ENCODE results near the gene BRCA2.
"Not testable (repeated sequence)": the region's sequence is repeated elsewhere in the genome, so short reads cannot be mapped to it uniquely, and the experiment has no call there.

Gene BRCA2

GRCh38 chr13:32314271-32315237 lies 754 bp upstream of the BRCA2 start:
- DNase-seq, result no peak

GRCh38 chr13:32316028-32316339 lies 676 bp downstream of the BRCA2 start:
- DNase-seq, result no peak

- DNase-seq, result no peak
Observed at GRCh38 chr13:32316501-32316900, 1.2 kb downstream of the BRCA2 start.

DNA sequence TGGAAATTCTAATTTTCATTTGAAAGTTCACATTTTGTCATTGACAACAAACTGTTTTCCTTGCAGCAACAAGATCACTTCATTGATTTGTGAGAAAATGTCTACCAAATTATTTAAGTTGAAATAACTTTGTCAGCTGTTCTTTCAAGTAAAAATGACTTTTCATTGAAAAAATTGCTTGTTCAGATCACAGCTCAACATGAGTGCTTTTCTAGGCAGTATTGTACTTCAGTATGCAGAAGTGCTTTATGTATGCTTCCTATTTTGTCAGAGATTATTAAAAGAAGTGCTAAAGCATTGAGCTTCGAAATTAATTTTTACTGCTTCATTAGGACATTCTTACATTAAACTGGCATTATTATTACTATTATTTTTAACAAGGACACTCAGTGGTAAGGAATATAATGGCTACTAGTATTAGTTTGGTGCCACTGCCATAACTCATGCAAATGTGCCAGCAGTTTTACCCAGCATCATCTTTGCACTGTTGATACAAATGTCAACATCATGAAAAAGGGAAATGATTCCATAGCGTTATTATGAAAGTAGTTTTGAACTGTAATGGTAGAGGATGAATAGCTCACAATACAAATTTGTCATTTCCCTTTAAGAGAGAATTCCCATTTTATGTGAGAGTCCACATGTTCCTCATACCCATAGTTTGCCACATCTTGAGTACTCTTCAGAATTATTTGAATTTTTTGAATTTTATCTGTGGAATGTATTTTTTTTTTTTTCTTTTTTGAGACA lies 2.6 kb downstream of the BRCA2 start:
- DNase-seq, result no peak

DNA sequence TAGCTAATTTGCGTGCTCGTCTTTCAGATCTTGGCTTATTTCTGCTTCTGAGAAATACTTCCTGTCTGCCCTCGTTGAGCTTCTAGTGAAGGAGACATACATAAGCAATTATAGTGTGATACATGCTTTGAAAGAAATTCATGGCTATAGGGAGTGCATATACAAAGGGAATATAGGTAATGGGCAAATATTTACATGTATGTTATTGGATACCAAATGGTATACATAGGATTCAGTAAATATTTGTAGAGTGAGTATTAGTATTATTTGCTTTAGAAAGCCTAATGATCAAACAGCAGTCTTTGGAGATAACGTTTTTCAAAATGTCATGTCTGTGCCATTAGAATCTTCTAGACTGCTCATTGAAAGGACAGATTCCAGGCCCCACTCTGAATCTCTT lies 5.2 kb downstream of the BRCA2 start:
- no peak for DNase-seq

- no peak for DNase-seq
Observed at GRCh38 chr13:32323912-32324311, 8.6 kb downstream of the BRCA2 start.

DNA sequence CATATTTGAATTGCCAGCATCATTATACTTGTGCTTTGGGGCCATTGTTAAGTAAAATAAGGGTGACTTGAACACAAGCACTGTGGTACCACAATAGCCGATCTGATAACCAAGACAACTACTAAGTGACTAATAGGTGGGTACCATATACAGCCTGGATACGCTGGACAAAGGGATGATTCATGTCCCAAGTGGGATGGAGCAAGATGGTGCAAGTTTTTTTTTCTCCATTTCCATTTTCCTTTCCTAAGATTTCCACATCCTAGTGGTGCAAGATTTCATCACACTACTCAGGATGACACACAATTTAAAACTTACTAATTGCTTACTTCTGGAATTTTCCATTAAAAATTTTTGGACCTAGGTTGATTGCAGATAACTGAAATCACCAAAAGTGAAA lies 15.1 kb downstream of the BRCA2 start:
- DNase-seq, result no peak

GRCh38 chr13:32334671-32335070 lies 19.4 kb downstream of the BRCA2 start:
- no peak for DNase-seq

DNA sequence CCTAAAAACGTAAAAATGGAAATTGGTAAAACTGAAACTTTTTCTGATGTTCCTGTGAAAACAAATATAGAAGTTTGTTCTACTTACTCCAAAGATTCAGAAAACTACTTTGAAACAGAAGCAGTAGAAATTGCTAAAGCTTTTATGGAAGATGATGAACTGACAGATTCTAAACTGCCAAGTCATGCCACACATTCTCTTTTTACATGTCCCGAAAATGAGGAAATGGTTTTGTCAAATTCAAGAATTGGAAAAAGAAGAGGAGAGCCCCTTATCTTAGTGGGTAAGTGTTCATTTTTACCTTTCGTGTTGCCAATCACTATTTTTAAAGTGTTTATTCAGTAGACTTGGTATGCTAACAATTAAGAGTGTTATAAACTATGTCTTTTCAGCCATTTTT lies 25.6 kb downstream of the BRCA2 start:
- no peak for DNase-seq

DNA sequence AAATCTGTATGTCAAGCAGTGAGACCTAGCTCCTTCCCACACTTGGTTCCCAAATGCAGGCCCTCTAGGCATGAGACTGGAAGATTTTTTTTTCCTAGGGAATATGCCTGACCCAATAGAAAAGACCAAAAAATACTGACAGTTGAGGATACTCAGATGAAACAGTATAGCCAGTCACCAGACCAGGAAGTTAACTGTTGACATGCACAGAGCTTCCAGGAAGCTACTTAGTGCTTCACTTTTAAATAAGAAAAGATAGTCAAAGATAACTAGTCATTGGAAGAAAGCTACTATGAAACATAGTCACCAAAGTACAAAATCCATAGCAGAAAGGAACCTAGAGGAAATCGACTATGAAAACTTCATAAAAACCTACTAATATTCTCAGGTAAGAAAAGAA lies 32.3 kb downstream of the BRCA2 start:
- DNase-seq, result no peak

DNA sequence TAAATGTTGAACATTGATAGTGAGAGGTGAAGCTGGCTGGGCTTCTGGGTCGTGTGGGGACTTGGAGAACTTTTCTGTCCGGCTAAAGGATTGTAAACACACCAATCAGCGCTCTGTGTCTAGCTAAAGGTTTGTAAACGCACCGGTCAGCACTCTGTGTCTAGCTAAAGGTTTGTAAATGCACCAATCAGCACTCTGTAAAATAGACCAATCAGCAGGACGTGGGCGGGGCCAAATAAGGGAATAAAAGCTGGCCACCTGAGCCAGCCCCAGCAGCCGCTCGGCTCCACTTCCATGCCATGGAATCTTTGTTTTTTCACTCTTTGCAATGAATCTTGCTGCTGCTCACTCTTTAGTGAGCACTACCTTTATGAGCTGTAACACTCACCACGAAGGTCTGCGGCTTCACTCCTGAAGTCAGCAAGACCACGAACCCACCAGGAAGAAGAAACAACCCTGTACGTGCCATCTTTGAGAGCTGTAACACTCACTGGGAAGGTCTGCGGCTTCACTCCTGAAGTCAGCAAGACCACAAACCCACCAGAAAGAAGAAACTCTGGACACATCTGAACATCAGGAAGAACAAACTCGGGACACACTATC lies 35.6 kb downstream of the BRCA2 start:
- DNase-seq, result not testable (repeated sequence)

DNA sequence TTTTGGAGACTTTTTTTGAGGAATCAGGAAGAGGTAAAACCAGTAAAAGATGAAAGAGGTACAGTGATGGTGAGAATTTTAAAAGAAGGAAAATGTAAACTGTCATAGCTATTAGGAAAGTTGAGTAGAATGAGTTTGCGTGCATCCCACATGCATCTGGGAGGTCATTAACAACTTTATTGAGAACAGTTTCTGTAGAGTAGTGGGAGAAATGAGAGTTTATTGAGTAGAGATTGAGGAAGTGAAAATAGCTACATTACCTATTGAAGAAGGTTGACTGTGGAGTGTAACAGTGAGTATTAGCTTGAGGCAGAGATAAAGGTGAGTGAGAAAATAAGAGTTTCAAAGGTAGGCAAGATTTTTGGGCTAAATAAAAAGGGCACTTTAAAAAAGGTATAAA lies 38.7 kb downstream of the BRCA2 start:
- no peak for DNase-seq

DNA sequence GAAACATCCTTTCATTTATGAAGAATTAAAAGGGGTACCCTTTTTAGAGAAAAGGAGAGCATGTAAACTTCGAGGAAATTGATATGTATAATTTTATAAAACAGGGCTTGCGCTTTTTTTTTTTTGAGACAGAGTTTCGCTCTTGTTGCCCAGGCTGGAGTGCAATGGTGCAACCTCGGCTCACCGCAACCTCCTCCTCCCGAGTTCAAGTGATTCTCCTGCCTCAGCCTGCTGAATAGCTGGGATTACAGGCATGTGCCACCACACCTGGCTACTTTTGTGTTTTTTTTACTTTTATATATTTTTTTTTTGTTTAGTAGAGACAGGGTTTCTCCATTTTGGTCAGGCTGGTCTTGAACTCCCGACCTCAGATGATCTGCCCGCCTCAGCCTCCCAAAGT lies 40.6 kb downstream of the BRCA2 start:
- not testable (repeated sequence) for DNase-seq

GRCh38 chr13:32362574-32362973 lies 47.3 kb downstream of the BRCA2 start:
- no peak for DNase-seq

DNA sequence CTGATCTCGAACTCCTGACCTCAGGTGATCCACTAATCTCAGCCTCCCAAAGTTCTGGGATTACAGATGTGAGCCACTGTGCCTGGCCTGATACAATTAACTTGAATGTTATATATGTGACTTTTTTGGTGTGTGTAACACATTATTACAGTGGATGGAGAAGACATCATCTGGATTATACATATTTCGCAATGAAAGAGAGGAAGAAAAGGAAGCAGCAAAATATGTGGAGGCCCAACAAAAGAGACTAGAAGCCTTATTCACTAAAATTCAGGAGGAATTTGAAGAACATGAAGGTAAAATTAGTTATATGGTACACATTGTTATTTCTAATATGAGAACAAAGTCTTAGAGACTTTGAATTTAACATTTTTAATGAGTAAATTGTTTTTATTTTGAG lies 55.5 kb downstream of the BRCA2 start:
- no peak for DNase-seq

DNA sequence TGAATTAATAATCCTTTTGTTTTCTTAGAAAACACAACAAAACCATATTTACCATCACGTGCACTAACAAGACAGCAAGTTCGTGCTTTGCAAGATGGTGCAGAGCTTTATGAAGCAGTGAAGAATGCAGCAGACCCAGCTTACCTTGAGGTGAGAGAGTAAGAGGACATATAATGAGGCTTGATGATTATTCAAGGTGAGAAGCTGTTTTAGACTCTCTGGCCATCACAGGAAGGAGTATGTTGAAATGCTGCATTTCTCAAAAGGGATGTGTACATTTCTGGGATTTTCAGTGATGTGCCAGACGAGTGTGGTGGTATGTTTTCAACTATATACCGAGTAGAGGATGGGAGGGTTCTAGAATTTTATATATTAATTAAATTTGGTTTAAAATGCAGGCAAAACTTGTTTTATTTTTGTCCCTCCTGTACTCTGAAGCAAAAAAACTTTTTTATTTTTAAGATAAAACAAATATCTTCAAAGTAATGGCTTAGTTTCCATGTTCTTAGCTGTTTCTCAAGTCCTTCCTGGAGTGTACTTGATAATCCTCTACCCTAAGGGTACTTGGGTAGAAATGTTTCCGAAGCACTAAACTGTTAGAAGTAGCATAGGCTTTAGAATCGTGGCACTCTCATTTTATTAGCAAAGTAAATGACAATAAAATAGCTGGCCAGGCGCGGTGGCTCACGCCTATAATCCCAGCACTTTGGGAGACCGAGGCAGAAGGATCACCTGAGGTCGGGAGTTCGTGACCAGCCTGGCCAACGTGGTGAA lies 61.5 kb downstream of the BRCA2 start:
- no peak for DNase-seq

DNA sequence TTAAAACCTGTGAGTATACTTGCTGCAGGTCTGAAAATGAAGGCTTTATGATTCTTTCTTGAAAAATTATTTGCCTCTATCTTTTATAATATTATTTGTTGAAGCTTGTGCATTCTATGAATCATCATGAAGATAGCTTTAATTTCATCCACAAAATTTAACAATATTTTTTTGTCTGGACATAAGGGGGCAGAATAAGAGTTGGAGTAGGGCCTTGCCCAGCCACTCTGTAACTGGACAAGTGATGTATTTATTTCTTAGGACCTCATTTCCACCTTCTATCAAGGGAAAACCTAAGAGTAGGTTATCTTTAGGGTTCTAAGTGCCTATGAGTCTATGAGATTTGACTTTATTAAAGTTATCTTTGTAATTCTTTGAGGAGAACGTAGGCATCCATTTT lies 62.7 kb downstream of the BRCA2 start:
- DNase-seq, result no peak

GRCh38 chr13:32381539-32381938 lies 66.2 kb downstream of the BRCA2 start:
- no peak for DNase-seq

GRCh38 chr13:32383836-32384618 lies 68.7 kb downstream of the BRCA2 start:
- DNase-seq, result no peak

DNA sequence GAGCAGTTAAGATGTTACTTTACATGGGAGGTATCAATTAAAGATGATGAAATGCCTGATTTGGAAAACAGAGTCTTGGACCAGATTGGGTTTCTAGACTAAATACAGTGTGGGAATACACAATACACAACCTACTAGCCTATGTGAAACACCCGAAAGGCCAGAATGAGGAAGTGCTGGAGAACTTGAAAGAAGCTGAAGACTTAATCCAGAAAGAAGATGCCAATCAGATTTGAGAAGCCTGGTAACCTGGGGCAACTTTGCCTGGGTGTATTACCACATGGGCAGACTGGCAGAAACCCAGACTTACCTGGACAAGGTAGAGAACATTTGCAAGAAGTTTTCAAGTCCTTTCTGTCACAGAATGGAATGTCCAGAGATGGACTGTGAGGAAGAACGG lies 69.4 kb downstream of the BRCA2 start:
- no peak for DNase-seq

DNA sequence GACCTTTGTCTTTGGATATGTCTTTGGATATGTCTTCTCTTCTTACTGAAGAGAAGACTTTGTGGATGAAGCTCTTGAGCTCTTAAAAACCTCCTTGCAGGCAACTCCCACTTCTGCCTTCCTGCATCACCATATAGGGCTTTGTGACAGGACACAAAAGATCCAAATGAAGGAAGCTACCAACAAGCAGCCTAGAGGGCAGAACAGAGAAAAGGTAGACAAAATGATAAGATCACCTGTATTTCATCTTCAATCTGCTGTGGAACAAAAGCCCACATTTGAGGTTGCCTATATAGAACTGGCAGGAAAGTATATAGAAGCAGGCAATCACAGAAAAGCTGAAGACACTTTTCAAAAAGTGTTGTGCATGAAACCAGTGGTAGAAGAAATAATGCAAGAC lies 70.1 kb downstream of the BRCA2 start:
- no peak for DNase-seq

DNA sequence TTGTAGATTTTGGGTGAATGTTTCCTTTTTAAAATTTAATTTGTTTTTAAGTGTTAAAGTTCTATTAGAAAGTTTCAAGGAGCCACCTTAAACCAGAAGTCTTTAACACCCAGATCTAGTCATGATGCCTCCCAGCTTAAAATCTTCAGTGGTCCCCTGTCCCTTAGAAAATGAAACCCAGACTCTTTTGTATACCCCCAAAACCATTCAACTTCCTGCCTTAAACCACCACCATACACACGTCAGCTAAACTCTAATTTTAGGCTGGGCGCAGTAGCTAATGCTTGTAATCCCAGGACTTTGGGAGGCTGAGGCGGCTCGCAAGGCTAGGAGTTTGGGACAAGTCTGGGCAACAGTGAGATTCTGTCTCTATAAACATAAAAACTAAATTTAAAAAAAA lies 74.7 kb downstream of the BRCA2 start:
- no peak for DNase-seq
